HG02571 (cell line): Measurements from ENCODE around the gene MOB4.
"Not testable (repeated sequence)": the region's sequence is repeated elsewhere in the genome, so short reads cannot be mapped to it uniquely, and the experiment has no call there.

Experiments used
- ATAC-seq: cut with Tn5 transposase; IDR thresholded peaks from one replicate; pipeline ENCODE4 v1.9.1; 2021; ENCODE audit warnings: mild to moderate bottlenecking, moderate library complexity; ENCODE audit not compliant: unreplicated experiment

MOB4 gene

DNA sequence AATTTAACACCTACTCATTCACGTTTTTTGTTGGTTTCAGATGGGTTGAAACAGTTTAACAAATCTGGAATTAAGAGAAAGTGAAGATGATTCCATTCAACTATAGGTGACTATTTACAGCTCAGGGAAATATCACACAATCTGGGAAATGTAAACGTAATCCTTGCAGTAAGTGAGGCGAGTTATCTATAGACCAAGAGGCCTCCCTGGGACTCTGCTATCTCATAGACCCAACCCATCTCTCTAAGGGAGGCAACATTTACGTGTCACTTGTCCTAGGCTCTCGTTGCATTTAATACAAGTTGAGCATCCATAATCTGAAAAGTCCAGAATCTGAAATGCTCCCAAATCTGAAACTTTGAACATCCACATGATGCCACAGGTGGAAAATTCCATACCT, 2.0 kb upstream of the MOB4 start:
- ATAC-seq, result no peak

DNA sequence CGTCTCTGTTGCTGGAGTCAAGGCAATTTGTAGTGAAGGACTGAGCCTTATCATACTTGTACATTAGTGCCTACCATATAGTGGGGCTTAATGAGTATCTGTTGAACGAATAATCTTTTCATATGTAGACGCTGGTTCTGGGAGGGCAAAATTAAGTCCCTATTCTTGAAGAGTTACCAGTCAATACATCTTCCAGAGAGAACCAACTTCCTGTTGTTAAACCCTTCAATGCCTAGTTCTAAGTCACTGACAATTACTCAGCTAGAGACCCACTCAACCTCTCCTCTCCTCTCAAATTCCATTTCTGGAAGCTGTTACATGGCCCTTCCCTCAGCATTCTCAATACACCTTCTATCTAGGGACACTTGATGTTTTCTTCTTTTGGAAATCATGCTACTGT, 1.1 kb upstream of the MOB4 start:
- ATAC-seq, result no peak

DNA sequence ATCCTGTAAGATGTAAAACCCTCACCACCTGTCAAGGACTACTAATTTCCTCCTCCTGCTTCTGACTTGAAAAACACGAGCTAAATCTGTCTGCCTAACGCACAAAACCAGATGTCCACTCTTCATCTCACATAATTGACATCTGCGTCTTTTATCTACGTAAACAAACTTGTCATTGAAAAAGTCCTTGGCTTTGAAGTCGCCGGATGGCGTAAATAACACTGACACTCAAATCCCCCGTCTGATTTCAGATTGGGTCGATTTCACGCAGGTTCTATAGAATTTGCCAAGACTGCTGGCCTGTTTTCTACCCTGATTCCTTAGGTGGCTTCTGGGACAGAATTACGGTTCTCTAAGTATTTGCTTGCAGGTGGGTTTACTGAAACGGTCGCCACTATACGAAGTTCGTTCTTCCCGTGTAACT, 539 bp upstream of the MOB4 start:
- ATAC-seq, result peak; percentile 2

DNA sequence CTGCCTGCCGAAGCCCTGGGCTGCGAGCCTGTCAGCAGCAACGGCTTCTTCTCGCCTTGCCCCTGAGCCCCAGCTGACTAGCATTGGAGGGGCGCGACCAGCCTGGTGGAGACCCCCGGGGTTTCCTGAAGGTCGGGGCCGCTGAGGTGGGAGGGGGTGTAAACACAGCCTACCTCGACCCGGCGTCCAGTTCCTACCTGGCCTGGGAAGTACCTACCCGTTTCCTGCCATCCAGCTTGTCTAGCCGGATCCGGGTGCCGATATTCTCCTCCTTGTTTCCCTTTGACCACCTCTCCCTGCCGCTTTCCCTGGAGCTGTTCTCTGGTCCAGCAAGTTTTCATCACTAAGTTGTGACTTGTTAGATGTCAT, 511 bp downstream of the MOB4 start:
- peak; percentile 9 for ATAC-seq

DNA sequence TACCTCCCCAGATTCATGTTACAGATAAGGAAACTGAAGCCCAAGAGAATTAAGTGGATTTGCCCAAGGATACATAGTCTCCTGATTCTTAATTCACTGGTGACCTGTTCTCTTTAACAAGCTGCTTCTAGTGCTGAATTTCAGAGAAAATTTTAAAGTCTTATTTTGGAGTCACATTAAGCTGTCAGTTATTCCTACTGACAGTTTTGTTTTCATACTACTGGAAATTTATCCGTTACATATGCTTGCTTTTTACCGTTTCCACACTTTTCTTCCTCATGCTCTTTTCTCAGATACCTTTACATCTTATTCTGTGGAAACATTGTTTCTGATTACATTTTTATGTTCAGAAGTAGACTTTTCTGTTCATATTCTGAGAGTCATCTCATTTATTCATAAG, 1.3 kb downstream of the MOB4 start:
- ATAC-seq, result no peak

DNA sequence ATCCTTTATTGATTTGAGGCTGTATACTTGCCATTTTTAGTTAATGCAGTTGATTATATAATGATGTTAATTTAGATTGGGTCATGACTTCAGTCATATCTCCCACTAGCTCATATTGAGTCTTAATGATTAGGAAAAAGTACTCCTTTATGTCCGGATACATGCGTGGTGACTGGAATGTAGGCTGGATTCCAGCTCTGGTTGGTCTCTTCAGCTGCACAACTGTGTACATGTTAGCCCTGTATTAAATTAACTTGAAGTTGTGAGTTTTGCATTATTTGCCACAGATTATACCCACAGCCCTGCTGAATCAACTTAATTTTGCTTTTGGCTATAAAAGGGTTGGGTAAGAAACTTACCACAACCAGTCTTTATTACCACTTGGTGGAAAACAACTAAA, 22.5 kb downstream of the MOB4 start:
- ATAC-seq, result no peak

DNA sequence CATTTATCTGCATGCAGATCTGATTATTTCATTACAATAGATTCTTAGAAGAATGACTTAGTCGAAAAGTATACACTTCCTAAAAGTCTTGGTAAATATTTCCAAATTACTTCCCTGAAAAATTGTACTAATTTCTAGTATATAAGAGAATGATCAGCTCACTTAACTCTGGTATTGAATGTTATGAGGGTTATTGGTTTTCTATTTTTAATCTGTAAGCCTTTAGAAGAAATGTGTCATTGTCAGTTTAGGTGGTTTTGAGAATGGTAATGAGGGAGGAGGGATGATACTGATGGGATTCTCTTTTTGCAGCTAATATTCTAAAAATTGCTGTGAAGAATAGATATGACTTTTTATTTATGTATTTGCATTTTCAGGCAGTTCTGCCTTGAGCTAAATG, 23.9 kb downstream of the MOB4 start:
- ATAC-seq, result no peak

DNA sequence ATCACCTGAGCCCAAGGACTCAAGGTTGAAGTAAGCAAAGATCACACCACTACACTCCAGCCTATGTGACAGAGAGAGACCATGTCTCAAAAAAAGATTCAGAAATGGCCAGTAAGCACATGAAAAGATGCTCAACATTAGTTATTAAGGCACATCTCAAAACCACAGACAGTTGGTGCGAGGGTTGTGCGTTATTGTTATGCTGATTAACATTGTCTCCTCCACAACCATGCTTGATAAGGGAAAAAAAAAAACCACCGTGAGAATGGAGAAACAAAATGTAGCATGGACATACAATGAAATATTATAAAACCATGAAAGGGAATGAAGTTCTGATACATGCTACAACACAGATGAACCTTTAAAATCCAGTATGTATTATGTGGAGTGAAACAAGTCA, 27.3 kb downstream of the MOB4 start:
- no peak for ATAC-seq

DNA sequence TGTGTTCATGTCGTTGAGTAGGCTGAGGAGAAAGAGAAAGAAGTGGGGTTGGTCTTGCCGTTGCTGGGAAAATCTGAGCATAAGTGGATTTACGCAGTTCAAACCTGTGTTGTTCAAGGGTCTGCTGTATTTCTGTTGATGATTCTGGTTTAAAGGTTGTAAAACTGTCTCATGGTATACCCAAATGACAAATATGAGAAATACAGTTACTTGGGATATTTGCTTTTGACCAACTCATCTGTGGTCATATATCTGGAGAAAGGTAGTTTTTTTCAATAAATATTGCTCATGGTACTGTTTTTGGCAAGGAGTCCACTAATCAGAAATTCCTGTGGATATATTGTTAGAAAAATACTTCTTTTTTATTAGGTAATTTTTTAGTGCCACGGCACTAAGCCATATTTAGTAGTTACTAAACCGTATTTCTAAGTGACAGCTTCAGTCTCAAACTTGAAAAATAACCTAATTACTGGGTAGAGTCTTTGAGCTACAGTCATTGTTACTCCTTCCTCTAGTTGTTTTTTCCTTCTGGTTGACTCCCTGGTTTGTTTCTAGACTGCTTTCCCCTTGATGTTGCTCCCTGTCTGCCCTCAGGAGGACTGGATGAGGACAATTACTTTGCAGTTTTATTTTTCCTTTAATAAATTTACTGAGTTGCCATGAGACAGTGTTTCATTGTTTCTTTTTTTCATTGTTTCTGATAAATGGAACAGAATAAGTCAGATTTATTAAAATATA, 31.5 kb downstream of the MOB4 start:
- no peak for ATAC-seq

DNA sequence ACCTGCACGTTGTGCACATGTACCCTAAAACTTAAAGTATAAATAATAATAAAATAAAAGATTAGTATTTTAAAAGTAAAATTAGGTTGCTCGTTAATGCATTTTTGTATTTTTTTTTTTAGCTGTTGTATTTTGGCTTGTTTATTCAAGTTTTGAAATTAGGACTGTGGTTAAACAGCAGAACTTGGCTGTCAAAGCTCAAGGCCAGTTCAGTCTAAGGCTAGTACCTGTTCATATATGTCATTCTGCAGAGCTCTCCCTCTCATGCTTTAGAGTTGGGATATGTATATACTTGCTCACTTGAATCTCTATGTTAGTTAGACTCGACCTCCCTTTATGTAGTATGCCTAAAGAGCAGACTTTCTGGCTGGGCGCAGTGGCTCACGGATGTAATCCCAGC, 32.7 kb downstream of the MOB4 start:
- no peak for ATAC-seq

DNA sequence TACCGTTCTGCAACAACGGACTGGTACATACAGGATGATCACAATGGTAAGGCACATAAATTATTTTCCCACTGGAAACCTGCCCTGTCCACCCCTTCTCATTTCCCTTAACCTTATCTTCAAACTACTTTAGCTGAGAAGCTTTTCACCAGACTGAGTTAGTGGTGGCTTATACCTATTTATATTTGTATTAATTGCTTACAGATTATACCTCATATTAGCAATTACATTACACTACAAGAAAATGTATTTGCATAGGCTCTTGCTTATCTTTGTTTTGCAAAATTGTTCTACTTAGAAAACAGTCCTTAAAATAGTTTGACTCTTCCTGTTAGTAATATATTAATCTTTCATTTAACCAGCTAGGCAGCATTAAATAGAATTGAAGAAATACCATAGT, 35.4 kb downstream of the MOB4 start:
- ATAC-seq, result not testable (repeated sequence)

DNA sequence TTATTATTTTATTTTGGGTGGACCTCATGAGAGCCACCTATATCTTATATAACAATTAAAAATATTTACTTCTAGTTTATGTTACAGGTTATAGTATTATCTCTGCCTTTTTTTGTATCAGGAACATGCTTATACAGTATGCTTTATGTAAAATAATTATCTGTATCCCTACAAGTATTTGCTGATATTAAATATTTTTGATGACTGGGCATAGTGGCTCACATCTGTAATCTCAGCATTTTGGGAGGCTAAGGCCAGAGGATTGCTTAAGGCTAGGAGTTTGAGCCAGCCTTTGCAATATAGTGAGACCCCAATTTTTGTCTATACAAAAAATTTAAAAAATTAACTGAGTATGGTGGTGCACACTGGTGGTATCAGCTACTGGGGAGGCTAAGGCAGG, 39.6 kb downstream of the MOB4 start:
- no peak for ATAC-seq

DNA sequence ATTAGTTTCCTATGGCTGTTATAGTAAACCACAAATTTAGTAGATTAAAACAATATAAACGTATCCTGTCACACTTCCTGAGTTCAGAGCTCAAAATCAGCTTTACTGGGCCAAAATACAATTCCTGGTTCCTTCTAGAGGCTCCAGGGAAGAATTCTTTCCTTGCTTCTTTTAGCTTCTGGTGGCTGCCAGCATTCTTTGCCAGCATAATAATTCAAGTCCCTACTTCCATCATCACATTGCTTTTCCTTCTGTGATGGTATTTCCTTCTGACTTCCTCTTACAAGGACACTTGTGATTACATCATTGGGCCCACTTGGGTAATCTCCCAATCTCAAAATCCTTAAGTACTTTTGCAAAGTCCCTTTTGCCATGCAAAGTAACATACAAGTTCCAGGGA, 40.6 kb downstream of the MOB4 start:
- no peak for ATAC-seq

DNA sequence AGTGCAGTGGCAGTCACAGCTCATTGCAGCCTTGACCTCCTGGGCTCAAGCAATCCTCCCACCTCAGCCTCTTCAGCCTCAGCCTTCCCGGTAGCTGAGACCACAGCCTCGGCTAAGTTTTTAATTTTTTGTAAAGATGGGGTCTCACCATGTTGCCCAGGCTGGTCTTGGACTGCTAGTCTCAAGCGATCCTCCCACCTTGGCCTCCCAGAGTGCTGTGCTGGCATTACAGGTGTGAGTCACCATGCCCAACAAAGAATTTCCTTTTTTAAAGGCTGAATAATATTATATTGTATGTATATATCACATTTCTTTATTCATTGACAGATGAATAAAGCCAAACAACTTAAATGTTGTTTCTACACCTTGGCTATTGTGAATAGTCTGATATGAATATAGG, 42.5 kb downstream of the MOB4 start:
- no peak for ATAC-seq

DNA sequence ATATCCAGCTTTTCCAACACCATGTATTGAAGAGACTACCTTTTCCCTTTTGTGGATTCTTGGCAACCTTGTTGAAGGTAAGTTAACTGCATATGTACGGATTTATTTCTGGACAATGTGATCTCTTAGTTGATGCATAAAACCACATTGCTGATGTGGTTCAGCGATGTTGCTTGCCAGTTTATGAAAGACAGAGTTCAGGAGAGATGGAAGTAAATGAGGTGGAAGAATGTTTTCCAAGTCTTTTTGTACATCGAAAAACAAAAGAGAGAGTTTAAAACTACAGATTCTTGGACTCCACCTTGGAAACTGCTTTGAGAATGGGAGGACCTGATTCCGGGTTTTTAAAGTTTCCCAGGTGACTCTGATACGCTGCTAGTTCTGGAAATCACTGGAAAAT, 43.8 kb downstream of the MOB4 start:
- ATAC-seq, result no peak

DNA sequence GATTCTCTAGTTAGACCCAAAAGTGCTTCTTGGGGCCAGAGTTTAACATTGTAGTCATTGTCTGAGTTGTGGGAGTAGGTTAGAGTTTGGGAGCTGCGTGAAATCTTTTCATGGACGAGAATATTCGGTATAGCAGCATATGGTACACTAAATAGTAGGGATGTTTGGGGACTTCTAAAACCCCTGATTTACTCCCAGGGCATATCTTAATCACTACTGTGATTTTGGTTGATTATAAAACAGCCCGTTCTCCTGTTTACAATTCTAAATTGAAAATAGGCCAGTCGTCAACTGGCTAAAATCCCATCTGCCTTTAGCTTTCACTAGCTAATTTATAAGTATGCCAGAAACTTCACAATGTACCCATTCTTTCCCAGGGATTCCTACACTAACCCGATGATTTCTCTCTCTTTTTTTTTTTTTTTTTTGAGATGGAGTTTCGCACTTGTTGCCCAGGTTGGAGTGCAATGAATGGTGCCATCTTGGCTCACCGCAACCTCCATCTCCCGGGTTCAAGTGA, 44.3 kb downstream of the MOB4 start:
- no peak for ATAC-seq

DNA sequence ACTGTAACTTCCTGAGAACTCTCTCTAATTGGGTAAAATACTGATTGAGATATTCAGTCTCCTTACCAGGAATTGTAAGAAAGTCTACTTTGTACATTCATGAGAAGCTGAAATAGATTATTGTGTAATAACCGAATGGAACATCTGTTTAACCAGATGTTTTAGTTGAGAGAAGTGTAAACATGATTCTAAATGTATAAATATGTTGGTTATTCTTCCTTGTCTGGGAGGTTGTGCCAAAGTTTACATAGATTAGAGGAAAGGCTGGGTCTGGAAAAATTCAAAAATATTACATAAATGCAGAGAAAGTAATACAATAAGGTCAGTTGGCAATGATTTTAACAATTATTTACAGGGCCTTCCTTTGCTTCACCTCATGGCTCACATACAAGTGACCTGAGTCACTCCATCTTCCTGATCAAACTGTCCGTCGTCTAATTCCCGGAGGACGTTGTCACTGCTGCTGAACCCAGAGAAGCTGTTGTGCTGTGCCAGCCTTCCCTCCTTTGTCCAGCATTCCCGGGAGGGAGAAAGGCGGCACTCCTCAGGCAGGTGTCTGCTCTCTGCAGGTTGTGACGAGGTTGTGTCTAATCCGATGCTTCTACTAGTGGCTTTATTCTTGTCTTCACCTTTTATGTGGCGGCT, 55.9 kb downstream of the MOB4 start:
- no peak for ATAC-seq

DNA sequence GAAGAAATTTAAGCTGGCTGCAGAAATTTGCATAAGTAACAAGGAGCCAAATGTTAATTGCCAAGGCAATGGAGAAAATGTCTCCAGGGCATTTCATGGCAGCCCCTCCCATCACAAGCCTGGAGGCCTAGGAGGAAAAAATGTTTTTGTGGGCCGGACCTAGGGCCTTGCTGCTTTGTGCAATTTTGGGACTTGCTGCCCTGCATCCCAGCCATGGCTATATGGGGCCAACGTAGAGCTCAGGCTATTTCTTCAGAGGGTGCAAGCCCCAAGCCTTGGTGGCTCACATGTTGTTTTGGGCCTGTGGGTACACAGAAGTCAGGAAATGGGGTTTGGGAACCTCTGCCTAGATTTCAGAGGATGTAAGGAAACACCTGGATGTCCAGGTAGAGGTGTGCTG, 57.7 kb downstream of the MOB4 start:
- ATAC-seq, result no peak

DNA sequence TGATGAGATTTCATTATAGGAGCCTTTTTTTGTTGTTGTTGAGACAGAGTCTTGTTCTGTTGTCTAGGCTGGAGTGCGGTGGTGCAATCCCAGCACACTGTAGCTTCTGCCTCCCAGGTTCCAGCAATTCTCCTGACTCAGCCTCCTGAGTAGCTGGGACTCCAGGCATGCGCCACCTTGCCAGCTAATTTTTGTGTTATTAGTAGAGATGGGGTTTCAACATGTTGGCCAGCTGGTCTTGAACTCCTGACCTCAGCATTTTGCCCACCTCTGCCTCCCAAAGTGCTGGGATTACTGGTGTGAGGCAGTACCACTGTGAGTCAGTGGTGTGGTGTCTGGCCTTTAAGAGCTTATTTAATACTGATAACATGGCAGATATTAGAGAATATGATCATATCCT, 60.1 kb downstream of the MOB4 start:
- no peak for ATAC-seq

DNA sequence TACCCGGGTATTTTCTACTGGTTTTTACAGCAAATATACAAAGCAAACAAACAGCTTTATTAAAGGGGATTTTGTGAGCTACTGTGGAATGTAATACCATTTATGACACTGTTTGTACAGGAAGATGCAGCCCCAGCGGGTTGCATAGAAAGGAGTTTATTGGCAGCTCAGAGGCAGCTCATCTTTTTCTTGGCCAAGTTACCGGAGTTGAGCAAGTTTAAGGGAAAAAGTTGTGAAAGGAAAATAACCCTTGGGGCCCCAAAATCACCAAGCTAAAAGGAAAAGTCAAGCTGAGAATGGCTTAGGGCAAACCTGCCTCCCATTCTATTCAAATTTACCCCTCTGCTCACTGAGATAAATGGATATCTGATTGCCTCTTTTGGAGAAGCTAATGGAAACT, 60.8 kb downstream of the MOB4 start:
- no peak for ATAC-seq

DNA sequence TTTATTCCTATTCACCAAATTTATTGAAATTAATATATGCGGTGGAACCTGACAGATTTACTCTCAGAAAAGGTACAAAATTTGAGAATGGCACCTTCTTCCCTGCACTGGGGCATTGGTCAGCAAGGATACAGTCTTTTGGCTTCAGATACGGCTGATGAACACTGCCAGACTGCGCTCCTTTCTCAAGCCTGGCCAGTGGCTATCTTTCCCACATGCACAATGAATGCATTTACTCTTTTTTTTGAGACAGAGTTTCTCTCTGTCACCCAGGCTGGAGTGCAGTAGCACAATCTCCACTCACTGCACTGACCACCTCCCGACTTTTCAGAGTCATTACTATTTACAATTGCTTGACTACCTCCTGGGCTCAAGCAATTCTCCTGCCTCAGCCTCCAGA, 61.6 kb downstream of the MOB4 start:
- ATAC-seq, result no peak

DNA sequence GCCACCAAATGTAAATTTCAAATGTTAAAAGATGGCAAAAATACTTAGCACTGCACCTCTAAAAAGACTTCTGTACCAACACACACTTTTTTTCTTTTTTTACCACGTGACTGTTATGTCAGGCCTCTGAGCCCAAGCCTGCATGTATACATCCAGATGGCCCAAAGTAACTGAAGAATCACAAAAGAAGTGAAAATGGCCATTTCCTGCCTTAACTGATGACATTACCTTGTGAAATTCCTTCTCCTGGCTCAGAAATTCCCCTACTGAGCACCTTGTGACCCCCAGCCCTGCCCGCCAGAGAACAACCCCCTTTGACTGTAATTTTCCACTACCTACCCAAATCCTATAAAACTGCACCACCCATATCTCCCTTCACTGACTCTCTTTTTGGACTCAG, 62.4 kb downstream of the MOB4 start:
- not testable (repeated sequence) for ATAC-seq

DNA sequence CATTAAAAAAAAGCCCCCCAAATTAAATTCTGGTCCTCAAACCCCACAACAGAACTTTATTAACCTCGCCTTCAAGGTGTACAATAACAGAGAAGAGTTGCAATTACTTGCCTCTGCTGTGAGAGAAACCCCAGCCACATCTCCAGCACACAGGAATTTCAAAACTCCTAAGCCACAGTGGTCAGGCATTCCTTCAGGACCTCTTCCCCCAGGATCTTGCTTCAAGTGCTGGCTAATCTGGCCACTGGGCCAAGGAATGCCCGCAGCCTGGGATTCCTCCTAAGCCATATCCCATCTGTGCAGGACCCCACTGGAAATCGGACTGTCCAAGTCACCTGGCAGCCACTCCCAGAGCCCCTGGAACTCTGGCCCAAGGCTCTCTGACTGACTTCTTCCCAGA, 64.3 kb downstream of the MOB4 start:
- not testable (repeated sequence) for ATAC-seq
